Mucosa of stomach (tissue), 1 donor: ENCODE measurements around the gene SLC12A4.
"Not testable (repeated sequence)": the region's sequence is repeated elsewhere in the genome, so short reads cannot be mapped to it uniquely, and the experiment has no call there.

Experiments used
- H3K27me3 ChIP-seq: one replicate; pipeline ENCODE4 v1.7.0; 2013; ENCODE audit warnings: mild to moderate bottlenecking, low read length; ENCODE audit not compliant: control insufficient read depth, insufficient read depth
- H3K36me3 ChIP-seq: one replicate; pipeline ENCODE4 v1.7.0; 2013; ENCODE audit warnings: low read length; ENCODE audit not compliant: control insufficient read depth, insufficient read depth
- H3K4me1 ChIP-seq: one replicate; pipeline ENCODE4 v1.7.0; 2013; ENCODE audit warnings: mild to moderate bottlenecking, low read length; ENCODE audit not compliant: control insufficient read depth, insufficient read depth
- H3K4me3 ChIP-seq: one replicate; pipeline ENCODE4 v1.7.0; 2013; ENCODE audit warnings: low read length
- H3K9ac ChIP-seq: one replicate; pipeline ENCODE4 v1.7.0; 2013; ENCODE audit warnings: mild to moderate bottlenecking, low read length, moderate library complexity
- H3K9me3 ChIP-seq: one replicate; pipeline ENCODE4 v1.7.0; 2013; ENCODE audit warnings: mild to moderate bottlenecking, low read length, moderate library complexity; ENCODE audit not compliant: control insufficient read depth
- donor health status: Pancreatic carcinoma.

The SLC12A4 gene

DNA sequence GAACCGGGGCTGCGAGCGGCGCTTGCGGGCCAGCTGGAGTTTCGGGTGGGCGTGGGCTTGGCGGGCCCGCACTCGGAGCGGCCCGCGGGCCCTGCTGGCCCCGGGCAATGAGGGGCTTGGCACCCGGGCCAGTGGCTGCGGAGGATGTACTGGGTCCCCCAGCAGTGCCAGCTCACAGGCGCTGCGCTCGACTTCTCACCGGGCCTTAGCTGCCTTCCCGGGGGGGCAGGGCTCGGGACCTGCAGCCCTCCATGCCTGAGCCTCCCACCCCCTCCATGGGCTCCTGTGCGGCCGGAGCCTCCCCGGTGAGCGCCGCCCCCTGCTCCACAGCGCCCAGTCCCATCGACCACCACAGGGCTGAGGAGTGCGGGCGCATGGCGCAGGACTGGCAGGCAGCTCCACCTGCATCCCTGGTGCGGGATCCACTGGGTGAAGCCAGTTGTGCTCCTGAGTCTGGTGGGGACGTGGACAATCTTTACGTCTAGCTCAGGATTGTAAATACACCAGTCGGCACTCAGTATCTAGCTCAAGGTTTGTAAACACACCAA, 29.9 kb upstream of the SLC12A4 start:
- not testable (repeated sequence) for H3K4me3 ChIP-seq, H3K4me1 ChIP-seq, H3K9me3 ChIP-seq

GRCh38 chr16:67996666-67997065, 28.2 kb upstream of the SLC12A4 start:
- Histone ChIP-seq H3K27me3 (peaks cover 8% of the 10 kb centered on the region), H3K4me3 (no peak overlapping the region), H3K4me1 (peaks cover 15% of the 10 kb centered on the region), H3K36me3 (no peaks in the 10 kb centered on the region), H3K9ac (no peak overlapping the region), H3K9me3 (no peaks in the 10 kb centered on the region)

More for the DNA sequence above, 29.9 kb upstream of the SLC12A4 start:
- not testable (repeated sequence) for H3K9ac ChIP-seq, H3K27me3 ChIP-seq, H3K36me3 ChIP-seq

- no peaks in the 10 kb centered on the region for H3K9me3 ChIP-seq
- H3K9ac ChIP-seq, result no peak overlapping the region
- peaks cover 8% of the 10 kb centered on the region for H3K27me3 ChIP-seq
- peaks cover 15% of the 10 kb centered on the region for H3K4me1 ChIP-seq
- no peaks in the 10 kb centered on the region for H3K36me3 ChIP-seq
- no peak overlapping the region for H3K4me3 ChIP-seq
Observed at GRCh38 chr16:67995423-67995822, 27.0 kb upstream of the SLC12A4 start.

DNA sequence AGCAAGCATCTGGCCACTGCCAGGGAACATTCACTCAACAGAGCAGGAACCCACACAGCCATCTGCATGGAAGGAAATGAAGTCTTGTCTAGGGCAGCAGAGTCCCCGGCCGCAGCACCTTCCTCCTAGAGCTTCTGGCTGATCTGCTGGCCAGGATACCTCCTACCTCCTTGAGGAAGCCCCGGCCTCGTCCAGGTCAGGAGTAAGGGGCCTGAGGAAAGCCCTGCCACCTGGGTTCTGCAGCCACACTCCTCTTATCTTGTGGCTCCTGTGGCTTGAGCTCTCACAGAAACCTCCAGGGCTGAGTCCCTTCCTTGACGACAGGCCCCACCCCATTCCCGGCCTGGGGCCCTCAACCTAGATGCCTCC, 25.6 kb upstream of the SLC12A4 start:
- peak overlapping the region; percentile 62 for H3K9ac ChIP-seq
- peaks cover 15% of the 10 kb centered on the region for H3K4me1 ChIP-seq
- H3K36me3 ChIP-seq, H3K27me3 ChIP-seq, H3K4me3 ChIP-seq, H3K9me3 ChIP-seq: not testable (repeated sequence)

DNA sequence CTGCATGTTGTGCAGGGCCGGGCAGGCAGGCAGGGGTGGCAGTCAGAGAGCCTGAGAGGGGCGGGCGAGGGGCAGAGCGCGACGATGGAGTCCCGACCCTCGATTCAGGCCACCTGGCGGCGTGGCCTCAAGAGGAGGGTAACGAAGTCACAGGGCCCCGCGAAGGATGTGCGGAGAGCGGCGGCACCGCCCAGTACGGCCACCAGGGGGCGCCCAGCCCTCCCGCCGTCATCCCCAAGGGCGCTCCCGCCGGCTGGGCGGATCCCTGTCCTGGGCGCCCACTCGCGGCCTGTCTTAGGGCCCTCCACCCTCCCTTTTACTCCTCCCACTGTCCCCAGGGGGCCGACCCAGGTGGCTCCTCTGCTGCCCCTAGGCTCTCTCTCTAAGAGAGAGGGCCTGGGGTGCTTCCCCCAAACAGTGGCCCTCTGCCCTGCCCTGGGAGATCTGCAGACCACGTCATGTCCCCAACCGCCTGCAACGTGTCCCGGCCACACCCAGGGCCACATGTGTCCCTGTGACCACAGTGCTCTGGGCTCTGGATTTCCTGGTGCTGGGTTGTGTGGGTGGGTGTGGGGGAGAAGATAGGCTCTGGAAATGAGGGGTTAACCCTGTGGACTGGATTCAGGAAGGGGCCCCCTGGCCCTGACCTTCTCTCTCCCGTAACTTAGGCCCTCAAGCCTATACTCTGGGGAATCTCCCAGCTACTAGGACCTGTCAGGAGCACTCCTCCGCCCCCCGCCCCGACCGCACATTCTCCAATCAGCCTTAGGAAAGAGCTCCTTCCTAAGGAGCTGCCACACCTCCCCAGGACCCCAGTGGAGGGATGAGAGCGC, 25.0 kb upstream of the SLC12A4 start:
- peaks cover 8% of the 10 kb centered on the region for H3K27me3 ChIP-seq
- H3K9me3 ChIP-seq, result no peaks in the 10 kb centered on the region
- peak overlapping the region; percentile 25 for H3K4me3 ChIP-seq
- H3K36me3 ChIP-seq, result no peaks in the 10 kb centered on the region
- H3K4me1 ChIP-seq, result peaks cover 15% of the 10 kb centered on the region
- peak overlapping the region; percentile 62 for H3K9ac ChIP-seq

GRCh38 chr16:67992661-67993206, 24.3 kb upstream of the SLC12A4 start:
- H3K4me3 ChIP-seq, result no peak overlapping the region
- peaks cover 8% of the 10 kb centered on the region for H3K27me3 ChIP-seq
- H3K36me3 ChIP-seq, result no peaks in the 10 kb centered on the region
- no peaks in the 10 kb centered on the region for H3K9me3 ChIP-seq
- peak overlapping the region; percentile 62 for H3K9ac ChIP-seq
- H3K4me1 ChIP-seq, result peaks cover 15% of the 10 kb centered on the region

- Histone ChIP-seq H3K9ac (no peak overlapping the region), H3K36me3 (no peaks in the 10 kb centered on the region), H3K27me3 (peaks cover 8% of the 10 kb centered on the region), H3K9me3 (no peaks in the 10 kb centered on the region), H3K4me1 (peaks cover 15% of the 10 kb centered on the region), H3K4me3 (no peak overlapping the region)
Observed at GRCh38 chr16:67990018-67990386, 21.6 kb upstream of the SLC12A4 start.

- Histone ChIP-seq H3K27me3 (peaks cover 8% of the 10 kb centered on the region), H3K4me1 (peaks cover 15% of the 10 kb centered on the region), H3K9ac (no peak overlapping the region), H3K4me3 (no peak overlapping the region), H3K9me3 (no peaks in the 10 kb centered on the region), H3K36me3 (no peaks in the 10 kb centered on the region)
Observed at GRCh38 chr16:67989322-67990017, 21.0 kb upstream of the SLC12A4 start.

DNA sequence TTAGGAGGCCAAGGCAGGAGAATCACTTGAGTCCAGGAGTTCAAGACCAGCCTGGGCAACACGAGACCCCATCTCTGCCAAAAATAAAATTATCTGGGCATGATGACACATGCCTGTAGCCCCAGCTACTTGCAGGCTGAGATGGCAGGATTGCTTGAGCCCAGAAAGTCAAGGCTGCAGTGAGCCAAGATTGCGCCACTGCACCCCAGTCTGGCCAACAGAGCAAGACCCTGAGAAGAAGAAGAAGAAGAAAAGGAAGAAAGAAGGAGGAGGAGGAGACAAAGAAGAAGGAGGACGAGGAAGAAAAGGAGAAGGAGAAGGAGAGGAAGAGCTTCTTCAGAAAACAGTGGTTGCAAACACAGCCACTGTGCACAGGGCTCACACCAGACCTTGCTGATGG, 20.2 kb upstream of the SLC12A4 start:
- H3K9me3 ChIP-seq, result no peaks in the 10 kb centered on the region
- no peak overlapping the region for H3K4me3 ChIP-seq
- peaks cover 8% of the 10 kb centered on the region for H3K27me3 ChIP-seq
- H3K36me3 ChIP-seq, result no peaks in the 10 kb centered on the region
- H3K9ac ChIP-seq, result no peak overlapping the region
- H3K4me1 ChIP-seq, result peaks cover 12% of the 10 kb centered on the region

GRCh38 chr16:67987460-67988160, 19.2 kb upstream of the SLC12A4 start:
- Histone ChIP-seq H3K4me1 (peaks cover under 1% of the 10 kb centered on the region), H3K27me3 (peaks cover 7% of the 10 kb centered on the region)

DNA sequence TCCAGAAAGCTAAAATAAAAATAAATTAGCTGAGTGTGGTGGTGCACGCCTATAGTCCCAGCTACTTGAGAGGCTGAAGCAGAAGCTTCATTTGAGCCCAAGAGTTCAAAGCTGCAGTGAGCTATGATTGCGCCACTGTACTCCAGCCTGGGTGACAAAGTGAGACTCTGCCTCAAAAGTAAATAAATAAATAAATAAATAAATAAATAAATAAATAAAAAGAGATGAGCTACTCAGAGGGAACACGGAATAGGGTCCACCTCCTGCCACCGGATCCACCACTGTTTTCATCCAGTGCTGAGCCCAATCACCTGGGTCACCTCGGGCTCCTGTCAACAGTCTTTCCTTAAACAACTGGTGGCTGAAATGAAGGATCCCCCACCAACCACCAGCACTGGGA, 18.5 kb upstream of the SLC12A4 start:
- peaks cover under 1% of the 10 kb centered on the region for H3K27me3 ChIP-seq
- no peaks in the 10 kb centered on the region for H3K4me1 ChIP-seq
- no peak overlapping the region for H3K4me3 ChIP-seq
- H3K36me3 ChIP-seq, result no peaks in the 10 kb centered on the region
- no peak overlapping the region for H3K9ac ChIP-seq
- no peaks in the 10 kb centered on the region for H3K9me3 ChIP-seq

More at GRCh38 chr16:67987460-67988160, 19.2 kb upstream of the SLC12A4 start:
- Histone ChIP-seq H3K9me3 (no peaks in the 10 kb centered on the region), H3K36me3 (no peaks in the 10 kb centered on the region), H3K4me3 (no peak overlapping the region), H3K9ac (no peak overlapping the region)
